HFF-Myc (cell line): ENCODE data around the gene EYS.

Experiments
- DNase-seq: peaks from one replicate; pipeline ENCODE4 v3.0.0-alpha.2; 2011; ENCODE audit warnings: low read depth; ENCODE audit errors: extremely low read depth
- H3K4me3 ChIP-seq: replicated peaks from 2 replicates; pipeline ENCODE4 v1.5.1; 2011; ENCODE audit warnings: low read depth, mild to moderate bottlenecking, control low read depth, low read length
- CTCF ChIP-seq: IDR thresholded peaks from 2 replicates; pipeline ENCODE4 v1.5.1; 2012; ENCODE audit warnings: mild to moderate bottlenecking, low read depth, low read length, control low read depth; ENCODE audit errors: missing control alignments

EYS gene

GRCh38 chr6:65112435-65112834 is 594.6 kb downstream of the EYS start:
- TF ChIP-seq CTCF: no peak
- H3K4me3 ChIP-seq: no peak overlapping the region
- DNase-seq: no peak

GRCh38 chr6:65110031-65110430 is 597.0 kb downstream of the EYS start:
- DNase-seq: no peak
- H3K4me3 ChIP-seq: no peak overlapping the region
- TF ChIP-seq CTCF: no peak

GRCh38 chr6:65098349-65098748 is 608.7 kb downstream of the EYS start:
- DNase-seq: no peak
- TF ChIP-seq CTCF: no peak
- no peak overlapping the region for H3K4me3 ChIP-seq

GRCh38 chr6:65091561-65091960 is 615.5 kb downstream of the EYS start:
- TF ChIP-seq CTCF: no peak
- no peak overlapping the region for H3K4me3 ChIP-seq
- no peak for DNase-seq

GRCh38 chr6:65088575-65088974 is 618.5 kb downstream of the EYS start:
- H3K4me3 ChIP-seq: no peak overlapping the region
- DNase-seq: no peak
- TF ChIP-seq CTCF: no peak

GRCh38 chr6:65081756-65082155 is 625.3 kb downstream of the EYS start:
- TF ChIP-seq CTCF: no peak
- no peak for DNase-seq

GRCh38 chr6:65075705-65076230 is 631.3 kb downstream of the EYS start:
- TF ChIP-seq CTCF: no peak
- no peak overlapping the region for H3K4me3 ChIP-seq
- no peak for DNase-seq

More at GRCh38 chr6:65081756-65082155, 625.3 kb downstream of the EYS start:
- no peak overlapping the region for H3K4me3 ChIP-seq
